Esophagus muscularis mucosa (tissue), 4 donors: ENCODE data around the gene ZNF592. TPM values are rescaled to one million over a fixed set of nuclear protein-coding genes. Genes with fewer than 3 reads are reported as not detected.

Source experiments
- DNase-seq: peaks from one replicate; pipeline ENCODE4 v3.0.0-alpha.2; 2017; ENCODE audit errors: extremely low spot score
- H3K27ac ChIP-seq, 4 donors: fragments of 200-600 bp; sonication (generic); replicated peaks in 1 of 4; 1 replicate in 3 of 4; 2 replicates in 1 of 4; pipeline ENCODE4 v1.5.1; 2016 to 2019; ENCODE audit warnings: mild to moderate bottlenecking in 1 of 4
- H3K27me3 ChIP-seq, 4 donors: fragments of 200-600 bp; sonication (generic); one replicate each; pipeline versions ENCODE4 v1.5.1 to v1.6.0; 2016 to 2019
- H3K36me3 ChIP-seq, 4 donors: fragments of 200-600 bp; sonication (generic); one replicate each; pipeline ENCODE4 v1.5.1; 2016 to 2019
- H3K4me1 ChIP-seq, 4 donors: fragments of 200-600 bp; sonication (generic); one replicate each; pipeline ENCODE4 v1.5.1; 2016 to 2019
- H3K4me3 ChIP-seq, 4 donors: fragments of 200-600 bp; sonication (generic); 1 replicate in 2 of 4; 2 replicates in 2 of 4; pipeline ENCODE4 v1.5.1; 2016 to 2019; ENCODE audit warnings: mild to moderate bottlenecking in 4 of 4, moderate library complexity in 1 of 4
- H3K9me3 ChIP-seq, 4 donors: fragments of 200-600 bp; sonication (generic); 1 replicate in 3 of 4; 2 replicates in 1 of 4; pipeline ENCODE4 v1.5.1; 2016 to 2019
- EP300 ChIP-seq: sonication (generic); formaldehyde crosslinking; IDR thresholded peaks from one replicate; pipeline ENCODE4 v1.6.1; 2017; ENCODE audit warnings: antibody characterized with exemption
- POLR2A ChIP-seq: fragments of 450-650 bp; IDR thresholded peaks from one replicate; pipeline ENCODE4 v1.6.1; 2017; ENCODE audit warnings: antibody characterized with exemption, moderate library complexity, mild to moderate bottlenecking, low read depth
- POLR2AphosphoS5 ChIP-seq, 2 donors: sonication (generic); formaldehyde crosslinking; IDR thresholded peaks; one replicate each; pipeline ENCODE4 v1.6.1; 2017; ENCODE audit warnings: antibody characterized with exemption in 2 of 2
- WGBS: methylation state at CpG from one replicate; pipeline ENCODE4 v1.1.5; 2018; 5-methylcytosine and 5-hydroxymethylcytosine counted together
- intact Hi-C: fragments of 100-400 bp; cut with DNase I; formaldehyde crosslinking; loops from one replicate; pipeline ENCODE4 v1.15.1; 2023
- total RNA-seq, 4 donors: library from RNA; depleted of rRNA; stranded (reverse); fragments of >200 nt; gene quantifications; one replicate each; pipeline versions ENCODE4 v1.1.0 to v1.2.1, GENCODE V29; 2016
- TF ChIP-seq, protein P1 (sequence below), 3 experiments: fragments of 200-600 bp in 2 of 3; fragments of 450-650 bp in 1 of 3; sonication (generic) in 2 of 3; IDR thresholded peaks; one replicate each; pipeline ENCODE4 v1.5.1; 2017 to 2019; ENCODE audit warnings: antibody characterized with exemption in 3 of 3, mild to moderate bottlenecking in 2 of 3, moderate library complexity in 1 of 3

ZNF592 gene
- total RNA-seq, 4 donors from 2014 or later: 13.8 to 22.3 (median 20.2) TPM

DNA sequence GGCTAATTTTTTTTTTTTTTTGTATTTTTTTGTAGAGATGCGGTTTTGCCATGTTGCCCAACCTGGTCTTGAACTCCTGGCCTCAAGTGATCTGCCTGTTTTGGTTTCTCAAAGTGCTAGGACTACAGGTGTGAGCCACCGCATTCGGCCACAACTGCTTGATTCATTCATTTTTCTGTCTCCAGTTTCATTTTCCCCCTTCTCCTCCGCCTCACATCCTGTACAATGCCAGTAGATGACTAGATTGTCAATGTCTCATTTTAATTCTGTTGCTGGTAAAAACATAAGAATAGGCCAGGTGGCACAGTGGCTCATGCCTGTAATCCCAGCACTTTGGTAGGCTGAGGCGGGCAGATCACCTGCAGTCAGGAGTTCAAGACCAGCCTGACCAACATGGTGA lies 12.0 kb upstream of the ZNF592 start:
- 98% methylated on average over 5 of the region's 5 CpGs for WGBS
- H3K9me3 ChIP-seq: no peaks in the 10 kb centered on the region
- no peak overlapping the region for H3K27ac ChIP-seq
- TF ChIP-seq, protein P1, sequence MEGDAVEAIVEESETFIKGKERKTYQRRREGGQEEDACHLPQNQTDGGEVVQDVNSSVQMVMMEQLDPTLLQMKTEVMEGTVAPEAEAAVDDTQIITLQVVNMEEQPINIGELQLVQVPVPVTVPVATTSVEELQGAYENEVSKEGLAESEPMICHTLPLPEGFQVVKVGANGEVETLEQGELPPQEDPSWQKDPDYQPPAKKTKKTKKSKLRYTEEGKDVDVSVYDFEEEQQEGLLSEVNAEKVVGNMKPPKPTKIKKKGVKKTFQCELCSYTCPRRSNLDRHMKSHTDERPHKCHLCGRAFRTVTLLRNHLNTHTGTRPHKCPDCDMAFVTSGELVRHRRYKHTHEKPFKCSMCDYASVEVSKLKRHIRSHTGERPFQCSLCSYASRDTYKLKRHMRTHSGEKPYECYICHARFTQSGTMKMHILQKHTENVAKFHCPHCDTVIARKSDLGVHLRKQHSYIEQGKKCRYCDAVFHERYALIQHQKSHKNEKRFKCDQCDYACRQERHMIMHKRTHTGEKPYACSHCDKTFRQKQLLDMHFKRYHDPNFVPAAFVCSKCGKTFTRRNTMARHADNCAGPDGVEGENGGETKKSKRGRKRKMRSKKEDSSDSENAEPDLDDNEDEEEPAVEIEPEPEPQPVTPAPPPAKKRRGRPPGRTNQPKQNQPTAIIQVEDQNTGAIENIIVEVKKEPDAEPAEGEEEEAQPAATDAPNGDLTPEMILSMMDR (IDR thresholded peaks at IDR 0.05): no peak
- TF ChIP-seq POLR2AphosphoS5 (IDR thresholded peaks at IDR 0.05) (no peak), POLR2A (no peak), EP300 (no peak)
- H3K4me1 ChIP-seq: no peaks in the 10 kb centered on the region
- no peak overlapping the region for H3K4me3 ChIP-seq
- no peak for DNase-seq
- H3K36me3 ChIP-seq: no peaks in the 10 kb centered on the region
- intact Hi-C loops: no loop called here
- no peaks in the 10 kb centered on the region for H3K27me3 ChIP-seq

GRCh38 chr15:84737005-84737404 lies 11.4 kb upstream of the ZNF592 start:
- Histone ChIP-seq H3K4me1 (peaks cover 0 to 1% (median 0%) of the 10 kb centered on the region in 4 donors), H3K27ac (no peak overlapping the region), H3K27me3 (no peaks in the 10 kb centered on the region), H3K4me3 (no peak overlapping the region), H3K9me3 (no peaks in the 10 kb centered on the region), H3K36me3 (no peaks in the 10 kb centered on the region)
- 52% methylated on average over 2 of the region's 2 CpGs for WGBS
- no peak for DNase-seq
- intact Hi-C loops: no loop called here
- no peak for TF ChIP-seq POLR2A
- TF ChIP-seq POLR2AphosphoS5 (IDR thresholded peaks at IDR 0.05): no peak
- no peak for TF ChIP-seq EP300
- TF ChIP-seq, protein P1 (IDR thresholded peaks at IDR 0.05): no peak

DNA sequence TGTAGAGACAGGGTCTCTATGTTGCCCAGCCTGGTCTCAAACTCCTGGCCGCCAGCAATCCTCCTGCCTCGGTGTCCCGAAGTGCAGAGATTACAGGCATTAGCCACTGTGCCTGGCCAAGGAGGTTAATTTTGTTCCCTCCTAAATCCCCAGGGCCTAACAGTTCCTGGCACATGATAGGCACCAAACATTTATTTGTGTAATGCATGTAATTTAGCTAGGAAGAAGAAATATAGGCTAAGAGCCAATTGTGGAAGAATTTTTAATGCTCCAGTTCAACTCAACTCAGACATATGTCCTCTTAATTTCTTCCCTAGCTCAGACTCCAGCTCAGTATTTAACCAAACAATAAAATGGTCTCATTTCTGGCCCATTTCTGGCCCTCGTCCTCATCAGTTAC lies 7.7 kb upstream of the ZNF592 start:
- no peak overlapping the region for H3K27ac ChIP-seq
- no peaks in the 10 kb centered on the region for H3K36me3 ChIP-seq
- no peak for DNase-seq
- H3K4me3 ChIP-seq: no peak overlapping the region
- TF ChIP-seq EP300 (no peak), POLR2A (no peak), POLR2AphosphoS5 (IDR thresholded peaks at IDR 0.05) (no peak)
- TF ChIP-seq, protein P1 (IDR thresholded peaks at IDR 0.05): no peak
- H3K4me1 ChIP-seq: peaks cover 0 to 15% (median 5%) of the 10 kb centered on the region in 4 donors
- no peaks in the 10 kb centered on the region for H3K27me3 ChIP-seq
- intact Hi-C loops: no loop called here
- H3K9me3 ChIP-seq: no peaks in the 10 kb centered on the region
- 85% methylated on average over 4 of the region's 4 CpGs for WGBS

DNA sequence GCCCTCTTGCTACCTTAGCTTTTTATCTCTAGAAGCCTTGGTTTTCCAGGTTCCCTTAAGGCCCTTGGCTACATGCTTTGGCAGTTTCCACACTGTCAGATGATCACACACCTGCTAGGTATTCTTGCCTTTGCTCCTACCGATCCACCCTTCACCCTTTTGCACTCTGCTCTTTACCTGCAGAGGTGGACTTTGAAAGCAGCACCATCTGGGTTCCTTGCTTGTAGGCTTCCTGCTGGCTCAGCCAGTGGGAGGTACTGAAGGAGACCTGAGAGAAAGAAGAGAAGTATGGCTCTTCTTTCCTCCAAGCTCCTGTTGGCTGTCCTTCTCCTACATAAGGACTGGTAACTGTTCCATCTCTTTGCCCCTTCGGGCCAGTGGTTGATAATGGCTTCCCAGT lies 7.3 kb upstream of the ZNF592 start:
- H3K27me3 ChIP-seq: no peaks in the 10 kb centered on the region
- H3K4me3 ChIP-seq: no peak overlapping the region
- no peak for DNase-seq
- 88% methylated on average over 2 of the region's 2 CpGs for WGBS
- TF ChIP-seq POLR2AphosphoS5 (IDR thresholded peaks at IDR 0.05) (no peak), POLR2A (no peak), EP300 (no peak)
- TF ChIP-seq, protein P1 (IDR thresholded peaks at IDR 0.05): no peak
- peaks cover 2 to 19% (median 7%) of the 10 kb centered on the region in 4 donors for H3K4me1 ChIP-seq
- no peaks in the 10 kb centered on the region for H3K36me3 ChIP-seq
- H3K9me3 ChIP-seq: no peaks in the 10 kb centered on the region
- H3K27ac ChIP-seq: no peak overlapping the region
- intact Hi-C loops: no loop called here
